Activated naive CD8-positive, alpha-beta T cell treated with anti-CD3 and anti-CD28 coated beads, Interleukin-2, amount 50 U/mL, for 16 hours (primary cell): ENCODE measurements around the gene PRKG1.

Experiments used
- DNase-seq: peaks from one replicate; pipeline ENCODE4 v3.0.0-alpha.2; 2020; ENCODE audit warnings: low read depth, low spot score

The PRKG1 gene

DNA sequence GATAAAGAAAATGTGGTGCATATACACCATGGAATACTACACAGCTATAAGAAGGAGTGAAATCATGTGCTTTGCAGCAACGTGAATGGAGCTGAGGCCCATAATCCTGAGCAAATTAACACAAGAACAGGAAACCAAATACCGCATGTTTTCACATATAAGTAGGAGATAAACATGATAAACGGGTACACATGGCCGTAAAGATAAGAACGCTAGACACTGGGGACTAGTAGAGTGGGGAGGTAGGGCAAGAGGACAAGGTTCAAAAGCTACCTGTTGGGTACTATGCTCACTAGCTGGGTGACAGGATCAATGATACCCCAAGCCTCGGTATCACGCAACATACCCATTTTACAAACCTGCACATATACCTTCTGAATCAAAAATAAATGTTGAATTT, 511.5 kb downstream of the PRKG1 start:
- DNase-seq, result no peak

DNA sequence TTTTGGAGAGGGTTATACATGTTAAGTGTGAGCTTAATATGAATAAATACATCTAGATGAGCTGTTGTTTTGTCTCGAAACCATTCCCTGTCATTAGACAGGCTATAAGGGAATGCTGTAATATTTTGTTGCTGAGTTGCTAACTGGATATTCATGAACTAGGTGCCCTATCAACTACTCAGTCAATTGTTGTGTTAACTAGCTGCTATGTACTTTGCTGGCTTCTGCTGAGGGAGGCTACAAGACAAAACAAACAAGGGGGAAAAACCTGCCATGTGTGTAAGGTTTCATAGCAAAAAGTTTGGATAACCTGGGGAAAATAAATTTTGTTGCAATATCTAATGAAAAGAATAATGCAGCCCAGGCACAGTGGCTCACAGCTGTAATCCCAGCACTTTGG, 514.7 kb downstream of the PRKG1 start:
- no peak for DNase-seq

DNA sequence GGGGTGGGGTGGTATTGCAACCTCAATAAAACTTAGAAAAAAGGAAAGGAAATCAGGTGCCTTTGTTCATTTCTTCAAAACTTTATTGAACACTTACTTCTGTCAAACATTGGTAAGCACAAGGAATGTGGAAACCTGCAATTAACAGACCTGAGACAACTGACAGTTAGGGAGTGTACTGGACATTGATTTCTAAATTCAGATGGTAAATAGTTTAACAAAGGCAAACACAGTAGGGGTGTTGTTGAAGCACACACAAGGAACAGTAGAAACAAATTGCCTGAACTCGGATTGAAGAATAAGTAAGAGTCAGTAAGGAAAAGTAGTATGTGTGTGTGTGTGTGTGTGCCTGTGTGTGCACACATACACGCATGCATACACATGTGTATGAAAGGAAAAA, 516.5 kb downstream of the PRKG1 start:
- no peak for DNase-seq

DNA sequence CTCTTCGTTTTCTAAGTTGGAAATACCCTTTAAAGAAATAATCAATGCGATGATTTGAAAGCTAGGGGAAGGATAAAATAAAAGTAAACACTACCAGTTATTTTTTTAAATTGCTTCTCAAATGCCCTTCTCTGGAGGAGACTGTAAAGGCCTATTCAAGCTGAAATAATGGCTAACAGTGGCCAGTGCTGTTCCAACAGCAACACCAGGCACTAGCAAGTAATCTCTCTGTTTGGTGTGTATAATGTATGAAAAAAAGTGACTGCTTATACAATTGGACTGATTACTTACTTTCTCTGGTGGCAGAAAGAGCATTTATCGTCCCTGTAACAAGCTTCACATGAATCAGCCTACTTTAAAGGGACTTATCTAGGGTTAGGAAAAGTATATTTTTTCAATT, 522.4 kb downstream of the PRKG1 start:
- no peak for DNase-seq

DNA sequence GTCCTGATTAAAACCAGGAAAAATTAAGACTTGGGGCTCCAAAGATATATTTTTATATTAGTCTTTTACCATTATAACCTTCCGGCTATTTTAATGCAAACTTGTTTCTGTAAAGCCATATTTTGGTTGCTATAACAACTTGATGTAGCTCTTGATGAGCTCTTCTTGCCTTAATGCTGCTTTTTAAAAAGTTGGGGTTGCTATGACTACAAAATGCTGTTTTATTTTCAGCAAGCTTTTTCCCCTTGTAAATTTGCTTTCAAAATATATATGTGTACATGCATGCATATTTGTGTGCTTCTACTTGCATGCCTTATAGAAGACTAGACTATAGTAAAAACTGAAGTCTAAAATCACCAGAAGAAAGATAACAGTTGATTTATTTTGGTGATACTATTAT, 525.4 kb downstream of the PRKG1 start:
- DNase-seq, result no peak

DNA sequence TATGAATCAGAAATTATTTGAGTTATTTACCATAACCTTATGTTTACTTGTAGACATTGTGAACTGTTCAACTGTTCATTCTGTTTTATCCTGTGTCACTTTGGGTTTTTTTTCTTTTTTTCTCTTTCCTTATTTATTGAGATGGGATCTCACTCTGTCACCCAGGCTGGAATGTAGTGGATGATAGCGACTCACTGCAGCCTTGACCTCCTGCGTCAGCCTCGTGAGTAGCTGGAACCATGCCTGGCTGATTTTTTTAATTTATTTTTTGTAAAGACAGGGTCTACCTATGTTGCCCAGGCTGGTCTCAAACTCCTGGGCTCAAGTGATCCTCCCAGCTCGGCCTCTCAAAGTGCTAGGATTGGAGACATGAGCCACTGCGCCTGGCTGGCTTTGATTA, 528.0 kb downstream of the PRKG1 start:
- no peak for DNase-seq

DNA sequence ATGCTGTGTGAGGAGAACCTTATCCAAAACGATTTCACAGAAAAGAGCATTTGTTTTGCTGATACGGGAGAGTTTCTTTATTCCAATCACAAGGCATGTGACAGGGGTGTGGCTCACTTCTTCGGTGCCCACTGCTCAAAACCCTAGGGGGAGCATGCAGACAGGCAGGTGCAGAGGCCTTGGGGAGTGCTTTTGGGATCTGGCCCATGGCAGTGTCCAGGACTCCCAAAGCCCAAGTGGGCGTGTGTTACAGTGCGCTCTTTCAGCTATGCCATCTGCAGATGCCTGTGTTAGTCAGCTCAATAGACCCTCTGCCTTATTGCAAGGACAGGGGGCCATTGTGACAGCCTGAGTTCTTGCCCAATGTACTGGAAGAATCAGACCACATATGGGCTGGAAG, 530.3 kb downstream of the PRKG1 start:
- no peak for DNase-seq

DNA sequence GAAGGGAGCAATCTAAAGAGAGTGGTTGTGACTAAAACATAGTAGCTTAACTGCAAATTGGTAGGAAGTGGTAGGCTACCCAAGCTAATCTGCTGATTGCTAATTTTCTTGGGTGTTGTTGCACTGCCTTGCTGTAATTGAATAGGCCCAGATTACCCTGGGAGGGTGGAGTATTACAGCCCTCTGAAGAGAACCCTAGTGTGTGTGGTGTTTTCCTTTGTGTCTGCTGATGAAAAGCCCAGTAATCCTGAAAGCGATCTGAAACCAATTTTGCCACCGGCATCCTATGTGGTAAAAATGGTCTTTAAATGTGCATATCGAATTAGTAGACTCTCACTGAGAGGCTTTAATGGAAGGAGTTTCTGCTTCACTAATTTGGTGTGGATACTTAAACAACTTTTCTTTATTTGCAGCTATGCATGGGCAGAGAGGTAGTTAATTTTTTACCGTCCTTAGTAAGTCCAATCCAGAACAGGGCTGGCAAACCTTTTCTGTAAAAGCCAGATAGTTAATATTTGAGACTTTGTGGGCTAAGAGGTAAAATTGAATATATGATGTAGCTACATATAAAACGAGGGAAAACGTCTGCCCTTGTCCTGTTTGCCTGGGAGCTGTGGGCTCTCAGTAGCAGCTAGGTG, 532.7 kb downstream of the PRKG1 start:
- DNase-seq, result no peak

DNA sequence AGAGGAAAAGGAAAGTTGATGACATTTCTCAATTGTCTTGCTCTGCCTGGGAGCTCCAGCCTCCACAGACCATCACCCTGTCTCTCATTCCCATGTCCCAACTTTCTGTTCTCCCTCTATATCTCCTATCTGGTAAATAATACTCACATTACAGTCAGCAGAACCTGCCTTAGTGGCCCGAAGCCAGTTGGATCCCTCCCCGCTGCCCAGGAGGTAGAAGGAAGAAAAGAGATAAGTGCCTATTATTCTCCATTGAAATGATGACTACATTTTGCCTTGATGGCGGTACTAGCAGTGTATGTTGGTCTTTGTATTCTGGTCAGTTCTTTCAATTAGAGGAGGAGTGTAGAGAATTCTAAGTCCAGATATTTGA, 533.2 kb downstream of the PRKG1 start:
- no peak for DNase-seq

DNA sequence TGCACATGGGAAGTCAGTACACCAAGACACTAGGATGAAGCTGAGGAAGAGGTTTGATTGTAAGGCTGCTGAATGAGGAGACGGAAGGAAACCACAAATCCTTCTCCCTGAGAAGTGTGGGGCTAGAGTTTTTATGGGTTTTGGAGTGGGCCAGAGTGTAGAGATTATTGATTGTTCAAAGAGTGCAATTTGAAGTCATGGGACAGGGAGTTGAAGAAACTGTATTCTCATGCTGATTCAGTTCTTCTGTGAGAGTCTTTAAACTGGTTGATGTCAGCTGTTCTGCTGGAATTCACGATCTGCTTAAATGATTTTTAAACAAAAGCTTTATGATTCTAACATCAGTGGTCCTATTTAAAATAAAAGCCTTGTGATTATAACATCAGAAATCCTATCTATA, 533.9 kb downstream of the PRKG1 start:
- no peak for DNase-seq

DNA sequence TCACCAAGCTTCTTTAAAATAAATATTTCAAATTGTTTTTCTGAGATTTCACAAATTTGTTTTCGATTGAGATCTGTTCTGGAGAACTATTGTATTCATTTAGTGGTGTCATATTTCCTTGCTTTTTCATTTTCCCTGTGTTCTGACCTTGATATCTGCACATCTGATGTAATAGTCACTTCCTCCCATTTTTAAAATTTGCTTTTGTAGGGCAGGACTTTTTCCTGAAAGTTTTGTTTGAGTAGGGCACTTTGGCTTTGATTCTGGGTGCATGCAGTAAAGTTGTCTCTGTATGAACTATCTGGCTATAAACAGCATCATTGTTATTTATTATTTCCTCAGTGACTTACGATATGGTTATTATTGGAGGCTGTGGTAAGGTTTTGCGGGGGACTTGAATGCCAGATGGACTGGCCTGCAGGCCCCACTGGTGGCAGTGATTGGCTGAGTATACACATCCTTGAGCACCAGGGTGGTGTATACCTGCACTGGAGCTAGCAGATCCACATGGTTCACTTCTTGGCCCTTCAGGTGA, 541.5 kb downstream of the PRKG1 start:
- no peak for DNase-seq

DNA sequence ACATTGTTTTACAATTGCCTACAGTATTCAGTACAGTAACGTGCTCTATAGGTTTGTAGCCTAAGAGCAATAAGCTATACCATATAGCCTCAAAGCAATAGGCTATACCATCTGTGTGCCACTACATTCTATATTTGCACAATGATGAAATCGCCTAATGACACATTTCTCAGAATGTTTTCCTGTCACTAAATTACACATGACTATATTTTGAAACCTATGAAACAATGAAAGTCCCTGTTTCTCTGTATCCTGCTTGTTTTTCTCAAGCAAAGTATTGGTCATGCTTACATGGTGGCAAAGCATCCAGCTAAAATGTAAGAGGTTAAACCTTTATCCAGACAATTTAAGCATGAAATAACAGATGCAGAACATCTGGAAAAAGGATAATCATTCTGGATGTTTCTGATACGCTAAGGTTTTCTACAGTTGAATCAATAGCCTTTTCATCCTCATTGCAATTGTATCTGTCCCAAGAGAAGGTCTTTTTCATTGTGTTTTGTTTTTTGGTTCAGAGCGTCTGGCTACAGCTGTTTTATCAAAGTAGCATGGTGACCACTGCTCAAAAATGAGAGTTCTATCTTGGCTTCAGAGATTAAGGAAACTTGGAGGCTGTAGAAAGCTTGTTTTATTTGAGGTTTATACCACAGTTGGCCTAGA, 543.4 kb downstream of the PRKG1 start:
- DNase-seq, result no peak

DNA sequence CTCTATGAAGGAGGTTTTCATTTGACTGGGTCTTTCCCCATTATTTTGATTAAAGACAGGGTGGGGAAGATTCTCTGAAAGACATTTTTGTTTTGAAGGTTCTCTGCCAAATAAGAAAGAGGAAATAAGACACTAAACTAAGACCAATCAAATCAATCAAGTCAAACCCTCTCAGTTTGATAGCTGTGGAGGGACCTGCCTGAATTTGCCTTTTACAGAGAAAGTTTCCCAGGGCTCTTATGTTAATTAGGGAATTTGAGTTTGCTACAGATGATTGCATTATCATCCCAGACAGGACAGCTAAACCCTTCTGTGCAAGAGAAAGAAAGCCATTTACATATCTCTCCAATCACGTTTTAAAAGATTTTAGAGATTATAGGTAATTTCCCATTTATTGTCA, 545.1 kb downstream of the PRKG1 start:
- no peak for DNase-seq

DNA sequence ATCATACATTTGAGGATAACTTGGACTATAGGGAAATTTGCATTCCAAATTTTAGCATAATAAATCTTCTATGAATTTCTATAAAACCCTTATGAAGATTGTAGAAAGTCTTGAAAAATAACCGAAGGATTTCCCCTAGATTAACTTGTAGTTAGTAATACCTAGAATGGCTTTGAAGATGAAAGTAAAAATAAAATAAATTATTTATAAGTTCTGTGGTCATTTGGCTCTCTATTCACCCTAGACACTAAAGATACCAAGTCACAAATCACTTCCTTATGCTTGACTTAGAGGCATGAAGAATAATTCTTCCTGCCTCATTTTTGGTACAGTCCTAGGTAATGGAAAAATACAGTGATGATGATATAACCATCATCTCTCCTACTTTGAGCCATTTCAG, 545.8 kb downstream of the PRKG1 start:
- DNase-seq, result no peak

DNA sequence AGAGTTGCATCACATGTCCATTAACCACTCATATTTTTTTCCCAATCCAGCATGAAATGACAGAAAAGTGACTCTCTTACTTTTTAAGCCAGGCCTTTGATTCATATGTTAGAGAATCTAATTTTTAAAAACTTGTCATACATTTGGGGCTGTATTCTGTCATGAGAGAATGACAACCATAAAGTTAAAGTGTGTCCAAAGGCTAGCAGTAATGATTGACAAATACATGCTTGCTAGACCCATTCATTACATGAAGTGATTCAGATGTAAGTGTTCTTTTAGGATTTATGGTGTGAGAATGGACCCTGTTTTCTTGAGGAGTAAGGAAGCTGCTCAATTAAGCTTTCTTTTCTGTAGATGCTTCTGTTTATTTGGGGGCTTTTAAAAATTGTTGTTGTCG, 549.7 kb downstream of the PRKG1 start:
- no peak for DNase-seq

DNA sequence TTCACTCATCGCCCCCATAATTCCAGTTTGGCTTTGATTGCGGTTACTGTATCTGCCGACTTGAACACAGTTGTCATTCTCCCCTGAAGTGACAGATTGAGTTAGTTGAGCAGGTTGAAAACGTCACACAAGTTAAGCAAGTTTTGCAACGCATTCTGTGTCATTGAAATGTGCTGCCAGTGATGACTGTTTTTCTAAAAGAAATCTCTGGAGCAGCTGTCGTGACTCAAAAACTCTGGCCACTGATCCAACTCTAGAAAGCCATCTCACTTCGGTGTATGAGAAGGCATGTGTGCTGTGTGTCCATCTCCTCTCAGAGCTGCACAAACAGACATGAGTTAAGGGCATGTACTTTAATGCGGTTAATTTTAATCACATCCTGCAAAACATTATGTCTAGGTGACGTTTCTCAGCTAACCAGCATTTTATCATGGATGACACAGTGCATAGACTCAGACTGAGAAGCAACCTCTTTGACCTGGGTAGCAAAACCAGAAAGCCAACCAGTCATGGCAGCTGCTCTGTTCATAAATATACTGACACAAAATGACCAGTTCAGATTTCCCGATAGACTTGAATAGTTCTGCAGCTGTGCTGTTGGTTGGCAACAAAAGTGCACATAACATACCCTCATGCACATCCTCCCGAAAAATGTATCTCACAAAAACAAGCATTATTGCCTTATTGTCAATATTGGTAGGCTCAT, 555.8 kb downstream of the PRKG1 start:
- DNase-seq, result no peak

DNA sequence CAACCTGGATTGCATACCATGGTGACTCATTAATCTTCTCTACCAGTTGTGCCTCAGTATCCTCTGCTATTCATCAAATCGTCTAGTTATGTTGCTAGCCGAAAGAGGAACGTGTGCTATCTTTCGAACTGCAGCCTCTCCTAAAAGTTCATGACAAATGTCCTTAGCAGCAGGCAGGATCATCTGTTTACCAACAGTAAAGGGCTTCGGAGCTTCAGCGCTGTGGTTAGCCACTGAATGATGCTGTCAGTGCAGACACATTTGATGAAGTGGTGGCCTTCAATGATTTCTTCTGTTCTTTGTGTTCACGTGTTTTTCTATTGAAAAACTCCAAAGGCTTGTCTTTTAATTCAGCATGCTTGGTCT, 556.3 kb downstream of the PRKG1 start:
- DNase-seq, result no peak

DNA sequence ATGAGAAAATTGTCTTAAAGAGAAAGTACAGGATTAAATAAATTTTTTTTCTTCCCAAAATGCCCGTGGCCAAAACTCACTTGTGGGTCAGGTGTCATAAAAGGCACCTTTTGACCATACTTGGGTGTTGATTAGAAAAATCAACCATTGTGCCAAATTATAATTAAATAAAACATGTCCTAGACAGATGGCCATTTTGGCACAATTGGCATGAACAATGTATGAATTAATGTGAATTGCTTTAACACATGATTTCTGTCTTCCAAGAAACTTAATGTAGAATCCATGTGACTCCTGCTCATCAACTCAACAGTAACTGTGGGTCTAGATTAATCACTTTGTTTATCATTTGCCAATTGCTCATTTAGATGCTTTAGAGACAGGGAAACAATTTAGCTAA, 561.1 kb downstream of the PRKG1 start:
- DNase-seq, result no peak

DNA sequence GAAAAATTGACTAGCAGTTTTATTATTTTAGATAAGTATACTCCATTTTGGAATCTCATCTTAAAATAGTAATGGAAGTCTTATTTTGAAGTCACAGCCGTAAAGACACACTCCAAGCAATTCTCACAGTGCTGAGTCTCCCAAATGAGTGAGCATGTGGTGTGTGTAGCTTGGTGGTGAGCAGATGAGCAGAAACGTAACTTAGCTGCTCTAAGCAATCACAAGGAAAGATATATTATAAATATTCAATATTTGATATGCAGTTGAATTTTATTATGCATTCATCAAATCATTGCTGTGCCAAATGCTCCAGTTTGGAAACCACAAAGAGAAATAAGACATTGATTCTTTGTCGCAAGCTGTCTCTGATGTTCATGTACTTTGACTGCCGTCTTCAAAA, 563.9 kb downstream of the PRKG1 start:
- DNase-seq, result no peak

DNA sequence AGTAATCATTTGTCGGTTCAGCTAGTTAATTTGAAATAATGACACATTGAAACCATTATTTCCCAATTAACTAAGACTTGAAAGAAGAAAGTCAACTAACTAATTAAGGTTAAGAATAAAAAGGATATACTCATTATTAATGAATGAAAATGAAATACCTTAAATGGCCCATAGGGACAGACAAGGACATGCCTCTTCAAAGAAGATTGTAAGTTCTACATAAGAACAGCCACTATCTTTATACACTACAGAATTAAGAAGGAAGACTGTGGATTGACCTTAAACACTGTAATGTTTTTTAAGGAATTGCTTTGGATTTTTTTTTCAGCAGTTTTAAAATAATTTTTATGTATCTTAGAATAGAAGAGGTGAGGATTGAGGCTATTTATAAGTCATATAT, 564.5 kb downstream of the PRKG1 start:
- DNase-seq, result no peak

DNA sequence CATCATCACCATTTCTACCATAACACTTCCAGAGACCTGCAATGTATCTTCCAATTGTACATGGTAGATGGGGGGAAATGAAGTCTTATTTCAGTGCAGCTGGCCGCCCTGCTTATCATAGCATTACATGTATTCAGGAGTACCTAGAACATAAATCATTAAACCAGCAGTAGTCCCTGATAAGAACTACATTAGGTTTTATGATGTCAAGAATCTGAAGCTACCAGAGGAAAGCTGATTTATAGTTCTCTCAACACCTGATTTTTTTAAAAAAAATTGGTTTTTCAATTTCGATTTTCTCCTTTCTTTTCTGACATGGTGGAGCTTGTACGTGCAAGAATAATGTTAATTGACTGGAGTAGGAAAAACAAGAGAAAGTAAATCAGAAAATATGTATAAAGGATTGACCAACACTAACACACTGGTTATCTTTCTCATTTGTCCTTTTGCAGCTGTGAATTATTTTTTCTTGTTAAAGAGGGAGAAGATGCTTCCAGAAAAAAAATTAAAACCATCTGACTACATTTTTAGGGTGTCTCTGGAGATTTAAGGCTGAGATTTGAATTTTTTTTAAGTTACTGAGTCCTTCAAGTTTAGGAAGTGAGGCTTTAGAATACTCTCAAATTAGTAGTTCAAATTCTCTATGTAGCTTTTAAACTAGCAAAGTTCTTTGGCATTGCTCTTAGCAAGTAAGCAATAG, 566.0 kb downstream of the PRKG1 start:
- DNase-seq, result no peak

DNA sequence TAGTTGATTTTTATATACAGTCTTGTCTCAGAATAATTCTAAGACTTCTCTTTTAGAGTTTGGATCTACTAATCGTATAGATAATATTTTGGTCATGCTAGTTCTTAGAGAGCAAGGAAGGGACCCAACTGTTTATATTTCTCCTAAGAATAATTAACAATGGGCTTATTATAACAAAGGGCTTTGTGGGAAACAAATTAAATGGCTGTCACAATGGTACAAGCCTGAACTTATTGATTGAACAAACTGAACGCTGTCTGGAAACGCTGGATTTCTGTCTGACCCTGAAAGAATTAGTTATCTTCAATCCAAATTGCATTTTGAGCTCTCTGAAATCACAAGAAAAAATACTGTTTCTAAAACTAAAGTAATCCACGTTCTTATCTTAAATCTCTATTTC, 568.3 kb downstream of the PRKG1 start:
- DNase-seq, result no peak

DNA sequence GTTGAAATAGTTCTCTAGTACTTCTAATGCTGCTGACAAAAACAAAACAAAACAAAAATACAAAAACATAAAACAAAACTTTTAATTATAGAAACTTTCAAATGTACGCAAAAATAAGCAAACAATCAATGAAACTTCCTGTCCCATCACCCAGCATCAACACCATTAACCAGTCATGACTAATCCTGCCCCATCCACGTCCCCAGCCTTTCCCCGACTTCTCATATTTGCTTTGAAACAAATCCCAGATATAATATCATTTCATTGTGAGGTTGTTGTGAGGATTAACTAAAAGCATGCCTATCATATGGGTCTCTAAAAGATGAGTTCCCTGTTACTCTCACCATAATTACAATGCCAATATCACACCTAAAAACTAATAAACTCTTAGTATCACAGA, 569.4 kb downstream of the PRKG1 start:
- DNase-seq, result no peak
